GM12872 (cell line): ENCODE data around the gene PDIA2.

Experiments
- CTCF ChIP-seq: IDR thresholded peaks from 3 replicates; pipeline ENCODE4 v1.5.1; 2011; ENCODE audit warnings: low read depth, mild to moderate bottlenecking, low read length, moderate library complexity; ENCODE audit not compliant: insufficient read depth

PDIA2 gene

DNA sequence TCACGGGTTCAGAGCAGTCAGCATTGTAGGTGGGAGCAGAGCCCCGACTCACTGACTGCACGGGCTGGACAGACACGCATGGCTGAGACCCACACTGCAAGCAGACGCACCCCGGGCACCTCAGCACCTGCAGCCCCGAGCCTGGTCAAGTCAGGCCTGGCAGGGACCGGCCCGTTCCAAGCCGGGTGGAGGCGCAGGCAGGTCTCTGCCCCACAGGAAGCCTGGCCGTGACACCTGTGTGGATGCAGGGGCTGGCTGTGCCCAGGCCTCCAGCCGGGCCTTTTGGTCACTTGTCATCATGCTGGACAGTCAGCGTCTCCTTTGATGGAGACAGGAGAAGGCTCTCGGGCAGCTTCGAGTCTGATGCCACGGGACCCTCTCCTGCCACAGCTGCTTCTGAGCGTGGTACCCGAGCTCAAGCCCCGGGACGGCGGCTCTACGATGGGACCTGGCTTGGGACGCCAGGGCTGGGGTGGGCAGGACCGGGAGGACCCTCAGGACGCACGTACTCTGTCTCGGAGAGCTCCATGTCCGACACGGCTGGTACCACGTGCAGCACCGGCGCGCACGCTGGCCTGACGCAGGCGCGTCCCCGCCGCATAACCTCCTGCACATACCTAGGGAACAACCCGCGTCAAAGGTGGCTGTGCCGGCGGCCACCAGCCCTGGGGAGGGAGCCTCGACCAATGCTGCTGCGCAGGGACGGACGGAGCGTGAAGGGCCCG is 7.9 kb downstream of the PDIA2 start:
- no peak for TF ChIP-seq CTCF

DNA sequence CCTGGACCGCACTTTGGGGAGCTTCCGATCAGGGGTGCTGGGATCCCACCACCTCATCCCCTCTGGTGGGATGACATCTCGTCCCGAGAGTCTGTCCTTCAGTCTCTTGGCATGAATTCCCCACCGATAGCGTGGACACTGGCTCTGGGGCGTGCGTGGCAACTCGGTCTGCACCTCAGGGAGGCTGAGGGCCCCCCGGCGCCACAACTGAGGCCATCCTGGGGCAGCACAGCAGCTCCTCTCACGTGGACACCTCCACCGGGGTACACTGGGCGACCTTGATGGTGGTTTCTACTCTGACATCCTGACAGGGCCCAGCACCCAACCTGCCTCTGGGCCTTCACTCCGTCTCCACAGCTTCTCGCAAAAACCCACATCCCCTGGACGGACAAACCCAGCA is 8.6 kb downstream of the PDIA2 start:
- TF ChIP-seq CTCF: no peak

DNA sequence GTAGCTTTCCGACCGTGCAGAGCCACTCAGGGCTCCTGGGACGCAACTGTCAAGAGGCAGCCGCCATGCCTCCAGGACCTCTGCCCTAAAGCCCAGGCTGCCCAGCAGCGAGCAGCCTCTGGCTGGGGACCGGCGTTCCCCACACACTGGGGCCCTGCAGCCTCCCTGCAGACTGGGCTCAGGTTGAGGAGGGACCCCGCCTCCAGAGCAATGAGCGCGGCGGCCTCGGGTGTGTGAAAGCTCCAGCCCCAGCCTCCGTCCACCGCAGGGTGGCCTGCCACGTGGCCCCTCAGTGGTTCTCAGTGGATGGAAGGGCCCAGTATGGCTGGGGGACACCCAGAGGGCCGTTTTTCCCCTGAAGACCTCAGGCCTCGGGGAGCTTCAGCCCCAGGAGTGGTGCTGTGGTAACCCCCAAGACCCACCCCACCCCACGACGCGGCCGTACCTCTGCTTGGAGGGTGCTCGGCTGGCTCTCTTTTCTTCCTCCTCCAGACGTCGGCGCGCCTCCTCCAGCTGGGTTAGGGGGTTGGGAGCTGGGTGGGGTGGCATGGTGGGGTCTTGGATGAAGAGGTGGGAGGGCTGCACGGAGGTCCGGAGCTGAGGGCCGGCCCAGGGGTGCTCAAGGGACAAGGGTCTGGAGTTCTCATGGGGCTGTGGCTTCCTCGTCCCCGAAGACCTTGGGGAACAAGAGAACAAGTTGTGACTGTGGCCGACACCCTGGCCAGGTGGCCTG is 10.2 kb downstream of the PDIA2 start:
- no peak for TF ChIP-seq CTCF

DNA sequence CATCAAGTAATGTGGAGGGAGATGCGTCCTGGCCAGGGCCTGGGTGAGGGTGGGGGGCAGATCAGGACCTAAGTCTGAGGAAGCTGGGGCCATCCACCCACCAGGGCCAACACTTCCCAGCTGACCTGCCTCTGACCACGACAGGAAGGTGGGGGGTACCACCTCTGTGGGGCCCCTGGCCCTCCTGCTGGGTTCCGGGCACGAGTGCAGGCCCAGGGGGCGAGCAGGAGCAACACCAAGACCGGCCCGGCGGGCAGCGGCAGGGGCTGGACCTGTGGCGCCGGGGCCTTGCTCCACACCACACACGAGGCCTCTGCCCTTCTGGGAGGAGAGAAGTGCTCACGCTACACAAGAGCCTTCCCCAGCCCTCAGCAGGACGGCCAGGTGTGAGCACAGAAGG is 13.3 kb downstream of the PDIA2 start:
- no peak for TF ChIP-seq CTCF

GRCh38 chr16:296806-297510 is 14.0 kb downstream of the PDIA2 start:
- TF ChIP-seq CTCF: no peak

DNA sequence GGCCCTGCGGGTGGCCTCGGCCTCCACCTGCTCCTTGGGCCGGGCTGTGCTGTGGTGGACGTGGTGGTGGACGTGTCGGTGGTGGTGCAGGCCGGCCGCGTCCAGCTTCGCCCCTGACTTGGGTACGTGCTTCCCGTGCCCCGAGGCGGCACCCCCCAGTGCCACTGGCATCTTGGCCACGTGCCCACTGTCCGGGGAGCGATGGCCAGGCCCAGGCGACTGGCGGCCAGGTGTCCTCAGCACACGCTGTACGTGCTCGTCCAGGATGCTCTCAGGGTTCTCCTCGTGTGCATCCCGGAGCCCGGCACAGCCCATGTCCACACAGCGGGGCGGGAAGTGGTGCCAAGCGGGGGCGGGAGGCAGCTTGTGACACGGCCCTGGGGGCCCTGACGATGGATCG is 14.9 kb downstream of the PDIA2 start:
- TF ChIP-seq CTCF: no peak

- TF ChIP-seq CTCF: no peak
Measured at GRCh38 chr16:301235-301634, 18.3 kb downstream of the PDIA2 start.
